ENCODE measurements around the gene GCG. TPM values are rescaled to one million over a fixed set of nuclear protein-coding genes. Genes with fewer than 3 reads are reported as not detected.

The GCG gene
- total and polyA plus RNA-seq, 10 of the 15 experiments (the other 5 are each of a cell fraction or from before 2014, with no cell fraction given), result not detected

- no peak overlapping the region for H3K27ac ChIP-seq (ENCODE audit: control insufficient read depth, insufficient read depth)
- no peaks in the 10 kb centered on the region for H3K27me3 ChIP-seq (replicated peaks in 1 of 2; ENCODE audit: control insufficient read depth in 2 of 2, insufficient read depth in 2 of 2, low read length in 1 of 2)
- H3K9me3 ChIP-seq (replicated peaks; ENCODE audit: control insufficient read depth, insufficient read depth, low read length), result no peaks in the 10 kb centered on the region
- no peak overlapping the region for H3K4me3 ChIP-seq
- no peak for TF ChIP-seq CBX5 (IDR thresholded peaks at IDR 0.05; ENCODE audit: low read depth)
- no peak for TF ChIP-seq YY1 (IDR thresholded peaks at IDR 0.05; ENCODE audit: low read depth, low read length)
- no peak for TF ChIP-seq FOS (IDR thresholded peaks at IDR 0.05; ENCODE audit: borderline replicate concordance, extremely low read depth, insufficient read length)
- no peak for TF ChIP-seq DPF2 (IDR thresholded peaks at IDR 0.05)
- TF ChIP-seq SMC3 (IDR thresholded peaks at IDR 0.05; ENCODE audit: borderline replicate concordance, low read length), result no peak
- TF ChIP-seq NBN (IDR thresholded peaks at IDR 0.05), result no peak
- TF ChIP-seq MYC (IDR thresholded peaks at IDR 0.05; ENCODE audit: insufficient read depth, insufficient read length, insufficient replicate concordance, low read length, severe bottlenecking), result no peak
- no peak for TF ChIP-seq ATF3 (IDR thresholded peaks at IDR 0.05; ENCODE audit: borderline replicate concordance, extremely low read depth, low read depth, low read length)
- no peak for TF ChIP-seq BACH1 (IDR thresholded peaks at IDR 0.05; ENCODE audit: borderline replicate concordance)
- TF ChIP-seq FOXK2 (IDR thresholded peaks at IDR 0.05), result no peak
- FAIRE-seq (no peak), ATAC-seq (no peak), DNase-seq (ENCODE audit: low read depth, low spot score) (no peak)
- no peak overlapping the region for H3K9ac ChIP-seq (ENCODE audit: control insufficient read depth, insufficient read depth, low read length)
- WGBS (ENCODE audit: insufficient coverage, insufficient replicate concordance, low lambda C conversion rate, missing lambda C conversion rate), result 20% methylated on average over 2 of the region's 2 CpGs
- H4K20me1 ChIP-seq (ENCODE audit: control insufficient read depth, insufficient read depth), result no peaks in the 10 kb centered on the region
- CTCF ChIA-PET, result interaction anchor here (1.0 to 4.3 kb wide), 11 partner anchors 17 to 540 kb away, joined by 3 to 48 read pairs (median 4); partner anchors contain the start of genes DPP4 and GCG
- no peaks in the 10 kb centered on the region for H3K79me2 ChIP-seq (ENCODE audit: control insufficient read depth, insufficient read depth, low read length)
- SMC1A ChIA-PET (ENCODE audit: uncharacterized antibody, unreplicated experiment), result interaction anchor here (0.8 to 3.9 kb wide), 12 partner anchors 10 to 180 kb away, joined by 3 to 90 read pairs (median 5); no protein-coding TSS in a partner anchor
- H3K36me3 ChIP-seq (ENCODE audit: control insufficient read depth in 2 of 2, insufficient read depth in 2 of 2, low read length in 1 of 2), result no peaks in the 10 kb centered on the region
- intact Hi-C loops (cut with micrococcal nuclease; ENCODE audit: unreplicated experiment) (loop anchor here (2.0 kb wide), 1 partner anchor 541 kb away; no protein-coding TSS in a partner anchor), in situ Hi-C loops (cut with MboI) (loop anchor here (5.0 kb wide), 1 partner anchor 125 kb away; no protein-coding TSS in a partner anchor)
- H2AFZ ChIP-seq (ENCODE audit: control insufficient read depth, low read depth, low read length), result no peak overlapping the region
- POLR2A ChIA-PET, result interaction anchor here (1.7 kb wide), 1 partner anchor 54 kb away, joined by 4 read pairs; no protein-coding TSS in a partner anchor
- RAD21 ChIA-PET (ENCODE audit: unreplicated experiment), result interaction anchor here (1.1 to 3.8 kb wide), 4 partner anchors 14 to 171 kb away, joined by 5 to 28 read pairs (median 8); no protein-coding TSS in a partner anchor
- no peak overlapping the region for H3K4me2 ChIP-seq (ENCODE audit: control insufficient read depth, insufficient read depth)
- H3K4me1 ChIP-seq (ENCODE audit: control insufficient read depth, insufficient read depth, low read length), result peaks cover 7% of the 10 kb centered on the region; the same call in 1 of the 2 replicates
- BruUV-seq (replicated peaks), result no TSS peak
These were observed 24.6 kb downstream of the GCG start for GRCh38 chr2:162127422-162127821.

All from GM12878 (cell line).